ENCODE measurements around the gene SOX8. TPM values are rescaled to one million over a fixed set of nuclear protein-coding genes. Genes with fewer than 3 reads are reported as not detected.

The SOX8 gene
- total RNA-seq, 1 experiment from 2014 or later, result 5.2 TPM

DNA sequence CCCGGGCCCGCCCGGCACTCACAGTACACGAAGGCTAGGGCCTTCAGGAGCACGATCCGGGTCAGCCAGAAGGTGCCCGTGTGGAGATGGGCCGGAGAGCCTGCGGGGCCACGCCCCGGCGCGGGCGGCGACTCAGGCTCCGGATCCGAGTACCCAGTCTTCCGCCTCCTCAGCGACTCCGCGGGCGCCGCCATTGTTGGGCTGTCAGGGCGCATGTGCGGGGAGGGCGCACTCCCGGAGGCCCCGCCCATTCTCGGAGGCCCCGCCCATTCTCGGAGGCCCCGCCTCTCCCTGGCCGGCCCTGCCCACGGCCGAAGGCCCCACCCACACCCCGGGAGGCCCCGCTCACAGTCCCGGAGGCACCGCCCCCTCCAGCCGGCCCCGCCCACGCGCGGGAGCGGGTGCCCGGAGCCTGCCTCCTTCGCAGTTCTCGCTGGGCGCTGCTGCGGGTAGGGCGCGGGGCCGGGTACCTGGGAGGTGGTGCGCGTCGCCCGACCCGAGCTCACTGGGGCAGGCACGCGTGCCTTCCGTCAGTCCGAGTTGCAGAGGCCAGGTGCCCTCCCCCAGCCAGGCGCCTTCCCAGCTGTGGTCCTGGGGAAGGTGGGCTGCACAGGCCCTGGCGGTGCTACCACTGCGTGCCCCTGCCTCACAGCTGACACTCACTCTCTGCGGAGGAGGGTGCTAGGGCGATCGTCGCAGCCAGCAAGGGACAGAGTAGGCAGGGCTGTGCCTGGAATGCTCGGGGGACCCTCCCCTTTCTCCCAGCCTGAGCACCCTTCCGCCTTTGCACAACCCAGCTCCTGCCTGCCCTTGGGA lies 10.6 kb upstream of the SOX8 start, which contains the start of gene LMF1 (continued):
- TF ChIP-seq, protein P1, sequence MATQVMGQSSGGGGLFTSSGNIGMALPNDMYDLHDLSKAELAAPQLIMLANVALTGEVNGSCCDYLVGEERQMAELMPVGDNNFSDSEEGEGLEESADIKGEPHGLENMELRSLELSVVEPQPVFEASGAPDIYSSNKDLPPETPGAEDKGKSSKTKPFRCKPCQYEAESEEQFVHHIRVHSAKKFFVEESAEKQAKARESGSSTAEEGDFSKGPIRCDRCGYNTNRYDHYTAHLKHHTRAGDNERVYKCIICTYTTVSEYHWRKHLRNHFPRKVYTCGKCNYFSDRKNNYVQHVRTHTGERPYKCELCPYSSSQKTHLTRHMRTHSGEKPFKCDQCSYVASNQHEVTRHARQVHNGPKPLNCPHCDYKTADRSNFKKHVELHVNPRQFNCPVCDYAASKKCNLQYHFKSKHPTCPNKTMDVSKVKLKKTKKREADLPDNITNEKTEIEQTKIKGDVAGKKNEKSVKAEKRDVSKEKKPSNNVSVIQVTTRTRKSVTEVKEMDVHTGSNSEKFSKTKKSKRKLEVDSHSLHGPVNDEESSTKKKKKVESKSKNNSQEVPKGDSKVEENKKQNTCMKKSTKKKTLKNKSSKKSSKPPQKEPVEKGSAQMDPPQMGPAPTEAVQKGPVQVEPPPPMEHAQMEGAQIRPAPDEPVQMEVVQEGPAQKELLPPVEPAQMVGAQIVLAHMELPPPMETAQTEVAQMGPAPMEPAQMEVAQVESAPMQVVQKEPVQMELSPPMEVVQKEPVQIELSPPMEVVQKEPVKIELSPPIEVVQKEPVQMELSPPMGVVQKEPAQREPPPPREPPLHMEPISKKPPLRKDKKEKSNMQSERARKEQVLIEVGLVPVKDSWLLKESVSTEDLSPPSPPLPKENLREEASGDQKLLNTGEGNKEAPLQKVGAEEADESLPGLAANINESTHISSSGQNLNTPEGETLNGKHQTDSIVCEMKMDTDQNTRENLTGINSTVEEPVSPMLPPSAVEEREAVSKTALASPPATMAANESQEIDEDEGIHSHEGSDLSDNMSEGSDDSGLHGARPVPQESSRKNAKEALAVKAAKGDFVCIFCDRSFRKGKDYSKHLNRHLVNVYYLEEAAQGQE (IDR thresholded peaks at IDR 0.05; ENCODE audit: low read depth), result no peak
- TF ChIP-seq POLR2AphosphoS5 (IDR thresholded peaks at IDR 0.05; ENCODE audit: low read depth, low read length) (peak; percentile 89), ZNF274 (IDR thresholded peaks at IDR 0.05; ENCODE audit: low read depth, low read length) (no peak)
- TF ChIP-seq, protein P2, sequence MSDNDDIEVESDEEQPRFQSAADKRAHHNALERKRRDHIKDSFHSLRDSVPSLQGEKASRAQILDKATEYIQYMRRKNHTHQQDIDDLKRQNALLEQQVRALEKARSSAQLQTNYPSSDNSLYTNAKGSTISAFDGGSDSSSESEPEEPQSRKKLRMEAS (IDR thresholded peaks at IDR 0.05), result peak; percentile 36; the same call in 1 of the 2 replicates

DNA sequence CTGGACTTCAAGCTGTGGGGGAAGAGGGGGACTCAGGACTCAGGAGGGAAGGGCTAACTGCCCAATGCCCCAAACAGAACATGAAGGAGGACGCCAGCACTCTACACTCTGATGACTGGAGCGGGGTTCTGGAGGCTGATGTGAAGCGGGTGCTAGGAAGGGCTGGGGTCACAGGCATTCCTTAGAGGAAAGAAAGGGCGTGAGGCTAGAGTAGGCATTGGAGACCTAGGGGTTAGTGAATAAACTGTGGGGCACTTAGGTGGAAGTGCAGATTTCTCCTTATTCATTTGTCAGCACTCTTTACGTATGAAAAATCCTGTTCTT lies 10.0 kb upstream of the SOX8 start:
- ChIA-PET RAD21 (ENCODE audit: low non-redundant PET in 1 of 2, low total read pairs in 2 of 2, uncharacterized antibody in 2 of 2, unreplicated experiment in 2 of 2) (no interaction called here), CTCF (no interaction called here), POLR2A (interaction anchor here (0.7 kb wide), 1 partner anchor 36 kb away, joined by 3 read pairs; no protein-coding TSS in a partner anchor)
- no peak overlapping the region; the same call in 1 of the 2 replicates for H3K27ac ChIP-seq (ENCODE audit: low read depth, low read length)
- H3K4me3 ChIP-seq (replicated peaks in 1 of 2; ENCODE audit: low read depth in 1 of 2, low read length in 2 of 2), result peak overlapping the region in 1 of 2 experiments; percentile 25; a peak in 1 of 4 replicates
- H3K36me3 ChIP-seq (ENCODE audit: control insufficient read depth in 1 of 2, insufficient read depth in 2 of 2, low read length in 2 of 2), result peaks cover 0 to 10% of the 10 kb centered on the region in 2 experiments; a peak in 1 of 4 replicates
- no peak for TF ChIP-seq FOSL1 (IDR thresholded peaks at IDR 0.05; ENCODE audit: low read depth)
- TF ChIP-seq, protein P3, sequence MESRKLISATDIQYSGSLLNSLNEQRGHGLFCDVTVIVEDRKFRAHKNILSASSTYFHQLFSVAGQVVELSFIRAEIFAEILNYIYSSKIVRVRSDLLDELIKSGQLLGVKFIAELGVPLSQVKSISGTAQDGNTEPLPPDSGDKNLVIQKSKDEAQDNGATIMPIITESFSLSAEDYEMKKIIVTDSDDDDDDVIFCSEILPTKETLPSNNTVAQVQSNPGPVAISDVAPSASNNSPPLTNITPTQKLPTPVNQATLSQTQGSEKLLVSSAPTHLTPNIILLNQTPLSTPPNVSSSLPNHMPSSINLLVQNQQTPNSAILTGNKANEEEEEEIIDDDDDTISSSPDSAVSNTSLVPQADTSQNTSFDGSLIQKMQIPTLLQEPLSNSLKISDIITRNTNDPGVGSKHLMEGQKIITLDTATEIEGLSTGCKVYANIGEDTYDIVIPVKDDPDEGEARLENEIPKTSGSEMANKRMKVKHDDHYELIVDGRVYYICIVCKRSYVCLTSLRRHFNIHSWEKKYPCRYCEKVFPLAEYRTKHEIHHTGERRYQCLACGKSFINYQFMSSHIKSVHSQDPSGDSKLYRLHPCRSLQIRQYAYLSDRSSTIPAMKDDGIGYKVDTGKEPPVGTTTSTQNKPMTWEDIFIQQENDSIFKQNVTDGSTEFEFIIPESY (IDR thresholded peaks at IDR 0.05; ENCODE audit: extremely low read depth, insufficient replicate concordance, low read length), result no peak
- TF ChIP-seq, protein P4, sequence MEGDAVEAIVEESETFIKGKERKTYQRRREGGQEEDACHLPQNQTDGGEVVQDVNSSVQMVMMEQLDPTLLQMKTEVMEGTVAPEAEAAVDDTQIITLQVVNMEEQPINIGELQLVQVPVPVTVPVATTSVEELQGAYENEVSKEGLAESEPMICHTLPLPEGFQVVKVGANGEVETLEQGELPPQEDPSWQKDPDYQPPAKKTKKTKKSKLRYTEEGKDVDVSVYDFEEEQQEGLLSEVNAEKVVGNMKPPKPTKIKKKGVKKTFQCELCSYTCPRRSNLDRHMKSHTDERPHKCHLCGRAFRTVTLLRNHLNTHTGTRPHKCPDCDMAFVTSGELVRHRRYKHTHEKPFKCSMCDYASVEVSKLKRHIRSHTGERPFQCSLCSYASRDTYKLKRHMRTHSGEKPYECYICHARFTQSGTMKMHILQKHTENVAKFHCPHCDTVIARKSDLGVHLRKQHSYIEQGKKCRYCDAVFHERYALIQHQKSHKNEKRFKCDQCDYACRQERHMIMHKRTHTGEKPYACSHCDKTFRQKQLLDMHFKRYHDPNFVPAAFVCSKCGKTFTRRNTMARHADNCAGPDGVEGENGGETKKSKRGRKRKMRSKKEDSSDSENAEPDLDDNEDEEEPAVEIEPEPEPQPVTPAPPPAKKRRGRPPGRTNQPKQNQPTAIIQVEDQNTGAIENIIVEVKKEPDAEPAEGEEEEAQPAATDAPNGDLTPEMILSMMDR (IDR thresholded peaks at IDR 0.05 in 2 of 3, conservative IDR thresholded peaks at IDR 0.05 in 1 of 3; ENCODE audit: borderline replicate concordance in 1 of 3, insufficient read depth in 1 of 3, low read depth in 2 of 3, low read length in 2 of 3), result no peak
- TF ChIP-seq ELF1 (IDR thresholded peaks at IDR 0.05; ENCODE audit: borderline replicate concordance, low read depth), result no peak
- no peak for TF ChIP-seq SP1 (IDR thresholded peaks at IDR 0.05; ENCODE audit: low read depth)
- no peak for TF ChIP-seq ZNF274 (IDR thresholded peaks at IDR 0.05; ENCODE audit: low read depth, low read length)
- H3K9ac ChIP-seq (ENCODE audit: low read length), result no peak overlapping the region; the same call in 1 of the 2 replicates
- no peaks in the 10 kb centered on the region for H3K9me3 ChIP-seq (ENCODE audit: control insufficient read depth in 1 of 2, insufficient read depth in 1 of 2, low read depth in 1 of 2, low read length in 2 of 2)
- intact Hi-C loops (cut with micrococcal nuclease), result no loop called here
- DNase-seq (ENCODE audit: low read depth, low spot score) (no peak), ATAC-seq (no peak)
- no peaks in the 10 kb centered on the region for H3K9me2 ChIP-seq (ENCODE audit: insufficient read depth)
- peaks cover 12% of the 10 kb centered on the region; the same call in 1 of the 2 replicates for H3K79me2 ChIP-seq (ENCODE audit: insufficient read depth, low read length)
- no peaks in the 10 kb centered on the region for H4K20me1 ChIP-seq (ENCODE audit: insufficient read depth)
- peak overlapping the region; percentile 91 for H3K4me2 ChIP-seq (ENCODE audit: low read length)
- no peaks in the 10 kb centered on the region for H3K27me3 ChIP-seq (ENCODE audit: insufficient read depth, low read length)
- peaks cover 16 to 27% of the 10 kb centered on the region in 2 experiments for H3K4me1 ChIP-seq (ENCODE audit: control insufficient read depth in 1 of 2, insufficient read depth in 2 of 2, low read length in 2 of 2)
- BruUV-seq (replicated peaks), result no TSS peak
- H2AFZ ChIP-seq (ENCODE audit: low read depth, low read length, poor library complexity, severe bottlenecking), result no peak overlapping the region
